Erythroblast (primary cell): ENCODE measurements around the gene CXCL6.

Experiments
- DNase-seq, 2 experiments: peaks; one replicate each; lab custom pipeline; 2025; lab: John Stamatoyannopoulos, UW
- GATA1 ChIP-seq: IDR thresholded peaks from 2 replicates; pipeline ENCODE4 v1.6.1; 2011; ENCODE audit warnings: low read depth, mild to moderate bottlenecking, control low read depth, low read length, moderate library complexity
- POLR2A ChIP-seq: IDR thresholded peaks from 2 replicates; pipeline ENCODE4 v1.6.1; 2011; ENCODE audit warnings: mild to moderate bottlenecking, low read length

The CXCL6 gene

DNA sequence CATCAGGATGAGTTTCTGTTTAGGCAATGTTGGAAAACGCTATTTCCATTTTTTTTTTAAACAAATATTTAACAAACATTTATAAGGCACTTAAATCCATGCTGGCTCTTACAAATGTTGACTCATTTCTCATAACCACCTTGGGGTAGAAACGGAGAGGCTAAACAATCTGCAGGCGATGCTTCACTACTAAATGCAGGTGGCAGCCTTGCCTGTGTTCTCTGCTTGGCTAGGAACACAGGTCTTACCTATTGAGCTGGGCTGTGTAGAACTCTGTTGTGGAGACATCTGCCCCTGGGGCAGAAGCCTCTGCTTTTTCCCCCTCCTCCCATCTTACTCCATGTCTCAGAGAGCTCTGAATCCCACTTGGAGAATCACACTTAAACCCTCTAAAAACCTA is 31.3 kb downstream of the CXCL6 start:
- no peak for TF ChIP-seq POLR2A
- no peak for DNase-seq

DNA sequence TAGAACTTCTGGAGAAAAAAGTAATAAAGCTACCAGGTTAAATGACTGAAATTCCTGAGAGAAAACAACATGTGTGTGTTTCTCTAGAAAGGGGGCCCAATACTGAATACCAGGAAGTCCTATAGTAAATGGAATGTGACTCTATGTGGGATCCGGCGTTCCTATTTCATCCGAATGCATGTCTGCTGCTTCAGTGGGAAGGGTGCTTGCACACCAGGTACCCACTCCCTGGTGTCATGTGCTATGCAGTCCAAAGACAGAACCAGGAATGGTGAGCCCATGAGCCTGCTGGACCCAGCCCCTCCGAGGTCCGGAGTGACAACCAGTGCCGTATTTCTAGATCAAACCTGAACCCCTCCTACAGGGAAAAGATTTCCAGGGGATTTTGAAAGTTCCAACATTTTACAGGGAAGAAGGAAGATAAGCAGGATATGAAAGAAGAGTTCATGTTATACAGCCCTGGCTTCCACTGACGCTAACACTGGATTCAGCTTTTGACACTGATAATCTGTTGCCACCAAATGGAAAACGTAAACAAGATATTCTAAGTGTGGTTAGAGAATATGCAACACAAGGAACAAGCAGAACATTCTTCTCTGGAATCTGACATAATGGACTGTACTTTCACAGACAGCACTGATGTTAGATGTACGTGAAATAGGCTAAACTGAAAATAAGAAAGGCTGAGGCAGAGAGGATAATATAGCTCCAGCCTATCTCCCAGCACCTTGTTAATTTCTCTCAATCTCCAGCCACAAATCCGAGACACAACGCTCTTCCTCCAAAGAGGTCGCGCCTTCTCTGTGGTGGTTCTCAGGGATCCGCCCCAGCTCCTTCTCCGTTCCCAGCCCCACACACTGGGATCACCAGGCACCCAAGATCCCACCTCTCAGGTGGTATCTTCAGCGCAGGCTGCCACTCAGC is 32.0 kb downstream of the CXCL6 start:
- DNase-seq = no peak
- TF ChIP-seq POLR2A = no peak
- TF ChIP-seq GATA1 = no peak

DNA sequence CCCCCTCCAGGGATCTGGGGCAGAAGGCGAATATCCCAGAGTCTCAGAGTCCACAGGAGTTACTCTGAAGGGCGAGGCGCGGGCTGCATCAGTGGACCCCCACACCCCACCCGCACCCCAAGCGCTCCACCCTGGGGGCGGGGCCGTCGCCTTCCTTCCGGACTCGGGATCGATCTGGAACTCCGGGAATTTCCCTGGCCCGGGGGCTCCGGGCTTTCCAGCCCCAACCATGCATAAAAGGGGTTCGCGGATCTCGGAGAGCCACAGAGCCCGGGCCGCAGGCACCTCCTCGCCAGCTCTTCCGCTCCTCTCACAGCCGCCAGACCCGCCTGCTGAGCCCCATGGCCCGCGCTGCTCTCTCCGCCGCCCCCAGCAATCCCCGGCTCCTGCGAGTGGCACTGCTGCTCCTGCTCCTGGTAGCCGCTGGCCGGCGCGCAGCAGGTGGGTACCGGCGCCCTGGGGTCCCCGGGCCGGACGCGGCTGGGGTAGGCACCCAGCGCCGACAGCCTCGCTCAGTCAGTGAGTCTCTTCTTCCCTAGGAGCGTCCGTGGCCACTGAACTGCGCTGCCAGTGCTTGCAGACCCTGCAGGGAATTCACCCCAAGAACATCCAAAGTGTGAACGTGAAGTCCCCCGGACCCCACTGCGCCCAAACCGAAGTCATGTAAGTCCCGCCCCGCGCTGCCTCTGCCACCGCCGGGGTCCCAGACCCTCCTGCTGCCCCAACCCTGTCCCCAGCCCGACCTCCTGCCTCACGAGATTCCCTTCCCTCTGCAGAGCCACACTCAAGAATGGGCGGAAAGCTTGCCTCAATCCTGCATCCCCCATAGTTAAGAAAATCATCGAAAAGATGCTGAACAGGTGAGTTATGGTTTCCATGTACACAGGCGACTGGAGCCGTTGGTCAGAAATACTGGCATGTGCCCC is 32.9 kb downstream of the CXCL6 start, which contains the start of gene CXCL1:
CXCL1 (plus strand) TSS at position 264 of the 926 bp plus-strand sequence; CDS start at position 342, 78 bp downstream.
- no peak for TF ChIP-seq GATA1
- TF ChIP-seq POLR2A = no peak
- peak in 1 of 2 experiments; percentile 16 for DNase-seq

DNA sequence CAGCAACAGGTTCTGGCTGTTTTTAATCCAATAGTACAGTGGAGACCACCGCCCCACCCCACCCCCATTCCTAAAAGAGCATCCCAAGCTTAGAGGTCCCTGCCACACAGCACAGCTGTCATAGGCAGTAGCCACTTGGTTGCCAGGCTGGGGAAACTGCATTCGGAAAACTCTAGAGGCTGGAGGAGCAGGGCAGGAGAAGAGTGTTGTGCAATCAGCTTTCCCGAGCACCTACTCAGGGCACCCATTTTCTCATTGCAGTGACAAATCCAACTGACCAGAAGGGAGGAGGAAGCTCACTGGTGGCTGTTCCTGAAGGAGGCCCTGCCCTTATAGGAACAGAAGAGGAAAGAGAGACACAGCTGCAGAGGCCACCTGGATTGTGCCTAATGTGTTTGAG is 33.8 kb downstream of the CXCL6 start:
- TF ChIP-seq POLR2A (no peak), GATA1 (no peak)
- DNase-seq = no peak

DNA sequence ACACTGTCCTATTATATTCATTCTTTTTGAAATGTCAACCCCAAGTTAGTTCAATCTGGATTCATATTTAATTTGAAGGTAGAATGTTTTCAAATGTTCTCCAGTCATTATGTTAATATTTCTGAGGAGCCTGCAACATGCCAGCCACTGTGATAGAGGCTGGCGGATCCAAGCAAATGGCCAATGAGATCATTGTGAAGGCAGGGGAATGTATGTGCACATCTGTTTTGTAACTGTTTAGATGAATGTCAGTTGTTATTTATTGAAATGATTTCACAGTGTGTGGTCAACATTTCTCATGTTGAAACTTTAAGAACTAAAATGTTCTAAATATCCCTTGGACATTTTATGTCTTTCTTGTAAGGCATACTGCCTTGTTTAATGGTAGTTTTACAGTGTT is 34.3 kb downstream of the CXCL6 start:
- TF ChIP-seq GATA1 = no peak
- TF ChIP-seq POLR2A = no peak
- no peak for DNase-seq

DNA sequence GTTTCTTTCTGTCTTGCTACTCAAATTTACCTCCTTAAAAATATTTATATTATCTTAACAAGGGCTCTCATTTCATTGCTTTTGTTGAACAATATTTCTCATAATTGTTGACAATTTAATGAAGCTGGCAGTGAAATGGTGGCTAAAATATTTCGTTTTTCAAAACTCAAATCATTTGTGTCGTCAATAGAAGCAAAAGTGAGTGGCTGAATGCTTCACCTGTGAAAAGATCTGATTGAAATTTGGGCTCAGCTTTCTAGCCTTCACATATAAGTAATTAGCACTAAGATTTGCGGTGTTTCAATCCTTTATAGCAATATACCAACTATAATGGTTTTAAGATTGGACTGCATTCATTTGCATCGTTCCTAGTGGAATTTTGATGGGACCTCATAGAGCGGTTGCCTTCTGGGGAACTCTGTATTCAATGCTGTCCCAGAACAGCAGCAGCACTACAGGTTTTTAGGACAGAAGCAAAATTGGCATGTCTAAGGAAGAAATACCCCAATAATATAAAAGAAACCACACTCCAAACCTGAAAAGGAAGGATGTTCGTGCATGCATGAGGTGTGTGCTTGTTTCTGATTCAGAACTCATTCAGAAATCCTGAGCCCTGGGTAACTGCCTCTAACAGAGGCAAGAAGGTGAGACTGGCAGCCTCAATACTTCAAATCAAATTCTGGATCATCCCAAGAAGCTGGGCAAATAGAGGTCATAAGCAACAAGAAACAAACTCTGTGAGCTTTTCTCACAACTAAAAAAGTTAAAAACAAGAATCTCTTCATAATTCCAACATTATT is 35.2 kb downstream of the CXCL6 start:
- TF ChIP-seq POLR2A (no peak), GATA1 (no peak)
- no peak for DNase-seq

DNA sequence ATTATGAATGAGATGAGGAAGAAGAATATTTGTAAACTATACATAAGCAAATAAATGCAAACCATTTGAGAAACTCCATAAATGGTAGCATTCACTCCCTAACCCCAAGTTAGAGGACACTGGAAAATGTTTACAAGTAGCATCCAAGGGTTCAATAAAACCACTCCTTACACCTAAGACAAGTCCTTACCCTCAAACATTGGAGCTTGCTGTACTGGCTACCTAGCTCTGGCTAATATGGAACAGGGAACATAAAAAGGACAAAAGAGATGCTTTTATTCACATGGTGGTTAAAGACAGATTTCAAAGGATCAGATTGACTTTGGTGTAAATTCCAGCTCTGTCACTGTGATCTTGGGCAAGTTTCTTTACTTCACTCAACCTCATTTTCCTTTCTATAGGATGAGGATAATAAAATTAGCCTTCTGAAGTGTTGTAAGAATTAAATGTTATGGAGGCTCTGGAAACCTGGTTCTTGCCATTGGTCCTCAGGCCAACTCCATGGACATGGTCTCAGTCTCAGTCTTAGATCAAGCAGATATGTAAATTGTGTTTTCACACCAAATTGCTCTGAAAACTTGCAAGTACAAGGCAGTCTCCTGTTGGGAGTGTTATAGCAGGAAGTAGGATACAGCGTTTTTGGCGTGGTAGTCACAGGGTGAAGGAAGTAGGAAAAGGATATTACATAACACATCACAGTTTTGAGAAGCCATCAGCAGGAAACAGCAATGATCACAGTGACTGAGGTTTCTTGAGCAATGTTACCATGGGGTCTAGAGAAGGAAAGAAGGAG is 36.0 kb downstream of the CXCL6 start:
- no peak for DNase-seq
- no peak for TF ChIP-seq GATA1
- TF ChIP-seq POLR2A = no peak

DNA sequence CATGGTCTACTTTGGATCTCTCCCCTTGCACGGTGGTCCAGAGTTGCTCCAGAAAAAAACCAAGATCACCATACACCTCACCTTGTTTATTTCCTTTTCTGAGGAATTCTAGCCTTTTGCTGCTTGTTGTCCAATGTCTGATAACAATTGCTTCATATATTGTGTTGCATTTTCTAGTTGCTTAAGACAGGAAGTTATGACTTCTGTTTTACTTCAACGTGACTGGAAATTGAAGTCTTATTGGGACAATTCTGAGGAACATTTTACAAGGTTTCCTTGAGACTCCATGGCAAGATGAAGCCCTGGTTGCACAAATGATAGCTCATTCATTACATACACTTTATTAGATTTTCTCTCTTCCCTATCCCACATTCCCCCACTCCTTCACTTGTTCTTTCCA is 37.9 kb downstream of the CXCL6 start:
- no peak for DNase-seq
- TF ChIP-seq POLR2A (no peak), GATA1 (no peak)

DNA sequence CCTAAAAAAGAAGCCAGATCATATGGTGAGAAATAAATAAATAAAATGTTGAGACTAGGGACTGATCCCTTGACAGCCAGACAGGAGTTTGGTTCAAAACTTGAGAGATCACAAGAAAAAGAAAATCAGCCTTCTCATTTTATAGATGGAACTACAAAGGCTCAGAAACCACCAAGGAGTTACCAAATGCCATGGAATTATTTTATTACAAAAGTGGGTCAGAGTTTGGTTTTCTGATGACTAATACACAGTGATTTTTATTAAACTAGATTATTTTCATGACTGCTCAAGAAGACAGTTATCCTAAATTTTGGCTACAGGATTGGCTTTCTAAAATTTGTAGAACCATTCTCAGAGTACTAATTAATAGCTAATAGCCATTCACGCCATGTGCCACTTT is 38.9 kb downstream of the CXCL6 start:
- DNase-seq = no peak
- TF ChIP-seq GATA1 (no peak), POLR2A (no peak)

DNA sequence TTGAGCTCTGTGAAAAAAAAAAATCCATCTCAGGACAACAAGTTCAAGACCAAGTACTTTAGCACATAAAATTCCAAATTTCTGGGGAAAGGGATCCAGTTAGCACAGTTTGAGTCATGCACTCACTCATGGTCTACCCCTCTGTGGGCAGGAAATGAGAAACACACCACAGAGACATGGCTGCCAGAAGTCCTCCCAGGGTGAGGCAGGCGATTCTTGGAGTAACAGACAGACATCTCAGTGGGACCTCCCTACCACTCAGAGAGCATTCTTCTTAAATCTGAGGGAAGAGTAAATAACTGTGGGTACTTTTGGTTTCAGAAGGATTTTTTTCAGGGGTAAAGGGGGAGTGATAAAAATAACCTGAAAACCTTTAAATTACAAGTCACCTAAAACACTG is 46.8 kb downstream of the CXCL6 start:
- TF ChIP-seq POLR2A = no peak
- TF ChIP-seq GATA1 = no peak
- DNase-seq = no peak

DNA sequence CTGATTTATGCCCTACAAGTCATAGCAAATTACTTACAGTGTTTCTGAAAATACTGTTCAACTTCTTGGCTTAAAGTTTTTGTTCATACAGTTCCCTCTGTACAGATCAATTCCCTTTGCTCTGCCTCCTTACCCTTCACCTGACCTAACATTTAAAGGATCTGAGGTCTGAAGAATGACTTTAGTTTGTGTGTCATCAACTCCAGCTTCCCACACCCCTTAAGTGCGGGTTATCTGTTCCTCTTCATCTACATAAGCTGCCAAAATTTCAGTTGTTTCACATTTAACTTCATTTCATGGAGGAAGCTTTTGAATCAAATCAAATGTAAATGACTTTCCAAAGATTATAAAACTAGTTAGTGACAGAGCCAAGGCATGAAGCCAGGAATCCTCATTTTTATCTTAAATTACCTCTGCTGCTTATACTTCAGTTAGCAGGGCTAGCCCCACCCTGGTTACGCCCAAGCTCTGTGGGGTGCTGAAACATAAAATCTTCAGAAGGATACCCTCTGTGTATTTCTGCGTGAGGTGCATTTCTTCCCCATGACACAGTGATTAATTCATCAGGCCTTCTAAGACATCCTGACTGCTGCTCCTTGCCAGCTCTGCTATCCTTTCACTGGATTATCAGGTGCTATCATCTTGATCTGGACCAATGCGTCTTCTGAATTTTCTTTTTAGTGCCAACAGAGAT is 49.2 kb downstream of the CXCL6 start:
- no peak for DNase-seq
- no peak for TF ChIP-seq POLR2A
- no peak for TF ChIP-seq GATA1
